Activated naive CD8-positive, alpha-beta T cell treated with anti-CD3 and anti-CD28 coated beads for 36 hours (primary cell): ENCODE measurements around the gene ASAP3. TPM values are rescaled to one million over a fixed set of nuclear protein-coding genes. Genes with fewer than 3 reads are reported as not detected.
"Not testable (repeated sequence)": the region's sequence is repeated elsewhere in the genome, so short reads cannot be mapped to it uniquely, and the experiment has no call there.

ENCODE experiments used
- DNase-seq: peaks from one replicate; pipeline ENCODE4 v3.0.0; 2021
- H3K27ac Mint-ChIP-seq: one replicate; pipeline ENCODE4 v1.8.0; 2022; ENCODE audit warnings: mild to moderate bottlenecking, moderate library complexity, mixed read lengths
- H3K27me3 Mint-ChIP-seq: one replicate; pipeline ENCODE4 v1.8.0; 2022; ENCODE audit warnings: mild to moderate bottlenecking, mixed read lengths
- H3K36me3 Mint-ChIP-seq: one replicate; pipeline ENCODE4 v1.8.0; 2021; ENCODE audit warnings: mild to moderate bottlenecking, mixed read lengths
- H3K4me1 Mint-ChIP-seq: one replicate; pipeline ENCODE4 v1.8.0; 2021; ENCODE audit warnings: mixed read lengths
- H3K4me3 Mint-ChIP-seq: one replicate; pipeline ENCODE4 v1.8.0; 2022; ENCODE audit warnings: mild to moderate bottlenecking, moderate library complexity, mixed read lengths
- H3K9me3 Mint-ChIP-seq: one replicate; pipeline ENCODE4 v1.8.0; 2022; ENCODE audit warnings: mixed read lengths
- total RNA-seq, 2 experiments: library from RNA; stranded (reverse); gene quantifications; one replicate each; pipeline ENCODE4 v1.2.3, GENCODE V29; 2021

The ASAP3 gene
- total RNA-seq, 2 experiments from 2014 or later, result 1.2 to 2.2 TPM

- H3K9me3 Mint-ChIP-seq, H3K27ac Mint-ChIP-seq, H3K36me3 Mint-ChIP-seq, H3K27me3 Mint-ChIP-seq, DNase-seq, H3K4me1 Mint-ChIP-seq, H3K4me3 Mint-ChIP-seq: not testable (repeated sequence)
Observed at GRCh38 chr1:23380236-23380635, 103.7 kb downstream of the ASAP3 start.

Other genes starting within 250 kb of the ASAP3 start
- gene HNRNPR, start 139.9 kb downstream of the ASAP3 start, total RNA-seq, result 100 to 1,000 TPM; 207 to 212 TPM
- gene ZNF436, start 114.3 kb downstream of the ASAP3 start, total RNA-seq, result 1 to 10 TPM; 3.7 to 4.4 TPM
- gene TCEA3, start 59.4 kb downstream of the ASAP3 start, total RNA-seq, result 1 to 10 TPM; 6.3 to 7.4 TPM
- gene E2F2, start 47.1 kb upstream of the ASAP3 start, total RNA-seq, result 10 to 100 TPM; 36.1 to 37.5 TPM
- gene ID3, start 75.3 kb upstream of the ASAP3 start, total RNA-seq, result 10 to 100 TPM; 59.1 to 59.5 TPM
- 1,000 to 10,000 TPM; 1,457 to 1,518 TPM for gene RPL11, start 207.6 kb upstream of the ASAP3 start, total RNA-seq